Right lobe of liver (tissue), 4 donors: ENCODE data around the gene ADGRF4.

Source experiments
- POLR2A ChIP-seq: fragments of 450-650 bp; IDR thresholded peaks from one replicate; pipeline ENCODE4 v1.6.1; 2017; ENCODE audit warnings: antibody characterized with exemption, mild to moderate bottlenecking
- TF ChIP-seq, protein P1 (sequence below), 4 donors: fragments of 200-600 bp in 3 of 4; fragments of 450-650 bp in 1 of 4; IDR thresholded peaks; one replicate each; pipeline versions ENCODE4 v1.5.1 to v1.8.0; 2016 to 2022; ENCODE audit warnings: antibody characterized with exemption in 4 of 4, mild to moderate bottlenecking in 2 of 4
- donor health status: DM: no; HTN: no; CAD: no.
- donor health status: DM: no; HTN: no; CAD: no.
- donor health status: DM: no; HTN: yes; CAD: no.

DNA sequence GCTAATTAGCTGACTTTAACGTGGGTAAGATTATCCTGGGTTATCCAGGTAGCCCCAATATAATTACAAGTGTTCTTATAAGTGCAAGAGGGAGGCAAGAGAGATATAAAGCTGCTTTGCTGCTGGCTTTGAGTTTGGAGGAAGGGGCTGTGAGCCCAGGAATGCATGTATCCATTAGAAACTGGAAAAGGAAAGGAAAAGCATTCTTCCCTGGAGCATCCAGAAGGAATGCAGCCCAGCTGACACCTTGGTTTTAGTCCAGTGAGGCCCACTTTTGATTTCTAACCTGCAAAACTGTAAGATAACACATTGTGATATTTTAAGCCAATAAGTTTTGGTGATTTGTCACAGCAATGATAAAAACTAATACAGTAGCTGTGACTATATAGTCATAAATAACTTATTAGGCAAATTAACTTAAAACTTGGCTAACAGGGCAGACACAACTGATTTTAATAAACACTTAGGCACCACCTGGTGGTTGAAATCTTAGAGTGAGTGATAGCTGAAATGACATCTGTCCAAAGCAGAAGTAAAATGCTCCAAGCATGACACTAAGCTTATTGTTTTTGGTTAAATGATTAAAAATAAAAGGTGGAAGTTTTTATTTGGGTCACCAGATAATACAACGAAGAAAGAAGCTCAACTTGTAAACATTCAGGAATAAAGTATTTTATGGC lies 35.6 kb downstream of the ADGRF4 start:
- TF ChIP-seq, protein P1, sequence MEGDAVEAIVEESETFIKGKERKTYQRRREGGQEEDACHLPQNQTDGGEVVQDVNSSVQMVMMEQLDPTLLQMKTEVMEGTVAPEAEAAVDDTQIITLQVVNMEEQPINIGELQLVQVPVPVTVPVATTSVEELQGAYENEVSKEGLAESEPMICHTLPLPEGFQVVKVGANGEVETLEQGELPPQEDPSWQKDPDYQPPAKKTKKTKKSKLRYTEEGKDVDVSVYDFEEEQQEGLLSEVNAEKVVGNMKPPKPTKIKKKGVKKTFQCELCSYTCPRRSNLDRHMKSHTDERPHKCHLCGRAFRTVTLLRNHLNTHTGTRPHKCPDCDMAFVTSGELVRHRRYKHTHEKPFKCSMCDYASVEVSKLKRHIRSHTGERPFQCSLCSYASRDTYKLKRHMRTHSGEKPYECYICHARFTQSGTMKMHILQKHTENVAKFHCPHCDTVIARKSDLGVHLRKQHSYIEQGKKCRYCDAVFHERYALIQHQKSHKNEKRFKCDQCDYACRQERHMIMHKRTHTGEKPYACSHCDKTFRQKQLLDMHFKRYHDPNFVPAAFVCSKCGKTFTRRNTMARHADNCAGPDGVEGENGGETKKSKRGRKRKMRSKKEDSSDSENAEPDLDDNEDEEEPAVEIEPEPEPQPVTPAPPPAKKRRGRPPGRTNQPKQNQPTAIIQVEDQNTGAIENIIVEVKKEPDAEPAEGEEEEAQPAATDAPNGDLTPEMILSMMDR (IDR thresholded peaks at IDR 0.05), result peak; percentile 35 to 46 (median 40)
- no peak for TF ChIP-seq POLR2A
